Fibroblast of mammary gland (primary cell): ENCODE data around the gene PXN.
A peak's percentile ranks its signal among the peaks of the same experiment; 100 is the strongest.

Source experiments
- DNase-seq: peaks from one replicate; pipeline ENCODE4 v3.0.0-alpha.2; 2010; ENCODE audit warnings: low read depth
- H3K4me3 ChIP-seq: 2 replicates; pipeline ENCODE4 v1.5.1; 2011; ENCODE audit warnings: low read depth, mild to moderate bottlenecking, low read length, moderate library complexity; ENCODE audit not compliant: control insufficient read depth
- TF ChIP-seq, protein P1 (sequence below): conservative IDR thresholded peaks from 2 replicates; pipeline ENCODE4 v1.5.1; 2011; ENCODE audit warnings: low read depth, low read length, inconsistent platforms; ENCODE audit not compliant: control insufficient read depth, insufficient read depth

The PXN gene

DNA sequence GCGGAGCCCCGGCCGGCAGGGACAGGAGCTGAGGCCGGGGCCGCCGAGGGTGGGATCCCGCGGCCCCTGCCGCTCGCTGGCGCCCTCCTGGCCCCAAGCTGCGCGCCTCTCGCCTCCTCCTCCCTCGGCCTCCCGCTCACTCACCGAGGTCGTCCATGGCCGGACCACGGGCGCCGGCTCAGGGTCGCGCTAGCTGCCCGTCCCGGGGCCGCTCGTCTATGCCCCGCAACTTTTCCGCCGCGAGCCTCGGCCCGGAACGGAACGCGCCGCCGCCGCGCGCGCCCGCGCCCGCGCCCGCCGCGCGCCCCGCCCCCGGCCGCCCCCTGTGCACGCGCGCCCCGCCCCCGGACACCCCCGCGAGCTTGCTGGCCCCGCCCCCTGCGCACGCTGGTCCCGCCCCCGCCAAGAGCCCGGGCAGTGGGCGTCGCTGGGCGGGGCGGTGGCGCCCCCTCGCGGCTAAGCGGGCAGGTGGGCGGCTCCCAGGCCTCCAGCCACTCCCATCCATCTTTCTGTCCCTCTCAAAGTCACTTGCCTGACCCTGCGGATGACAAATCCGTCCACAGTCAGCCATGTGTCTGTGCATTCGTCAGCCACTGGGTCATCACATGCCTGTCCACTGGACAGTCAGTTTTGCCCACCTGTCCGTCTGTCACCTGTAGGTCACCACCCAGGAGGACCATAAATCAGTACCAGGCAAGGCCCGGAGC lies at the start of gene PXN:
Gene PXN (minus strand): TSS at position 258 of the 707 bp plus-strand sequence. CDS start 101 bp downstream, at position 157.
- peak; percentile 69 for DNase-seq
- H3K4me3 ChIP-seq = peak within 1 kb of the TSS; percentile 89
- TF ChIP-seq, protein P1, sequence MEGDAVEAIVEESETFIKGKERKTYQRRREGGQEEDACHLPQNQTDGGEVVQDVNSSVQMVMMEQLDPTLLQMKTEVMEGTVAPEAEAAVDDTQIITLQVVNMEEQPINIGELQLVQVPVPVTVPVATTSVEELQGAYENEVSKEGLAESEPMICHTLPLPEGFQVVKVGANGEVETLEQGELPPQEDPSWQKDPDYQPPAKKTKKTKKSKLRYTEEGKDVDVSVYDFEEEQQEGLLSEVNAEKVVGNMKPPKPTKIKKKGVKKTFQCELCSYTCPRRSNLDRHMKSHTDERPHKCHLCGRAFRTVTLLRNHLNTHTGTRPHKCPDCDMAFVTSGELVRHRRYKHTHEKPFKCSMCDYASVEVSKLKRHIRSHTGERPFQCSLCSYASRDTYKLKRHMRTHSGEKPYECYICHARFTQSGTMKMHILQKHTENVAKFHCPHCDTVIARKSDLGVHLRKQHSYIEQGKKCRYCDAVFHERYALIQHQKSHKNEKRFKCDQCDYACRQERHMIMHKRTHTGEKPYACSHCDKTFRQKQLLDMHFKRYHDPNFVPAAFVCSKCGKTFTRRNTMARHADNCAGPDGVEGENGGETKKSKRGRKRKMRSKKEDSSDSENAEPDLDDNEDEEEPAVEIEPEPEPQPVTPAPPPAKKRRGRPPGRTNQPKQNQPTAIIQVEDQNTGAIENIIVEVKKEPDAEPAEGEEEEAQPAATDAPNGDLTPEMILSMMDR = peak; percentile 52

DNA sequence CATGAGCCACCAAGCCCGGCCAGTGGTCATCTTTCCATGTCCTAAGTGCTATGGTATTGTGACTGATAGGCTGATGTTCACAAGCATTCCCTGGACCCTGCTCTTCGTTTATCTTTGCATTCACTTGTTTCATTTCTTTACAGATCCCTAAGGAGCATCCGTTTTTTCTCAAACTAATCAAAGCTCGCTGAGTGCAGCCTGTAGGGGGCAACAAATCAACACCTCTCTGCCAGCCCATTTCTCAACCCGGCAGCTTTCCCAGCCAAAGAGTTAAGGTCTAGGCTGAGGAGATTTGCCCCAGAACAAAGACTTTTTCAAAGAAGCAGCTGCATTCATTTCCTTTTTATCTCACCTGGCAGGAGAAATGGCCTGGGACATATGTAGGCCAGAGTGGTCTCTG lies 48.7 kb upstream of the PXN start:
- TF ChIP-seq, protein P1 = peak; percentile 21
- H3K4me3 ChIP-seq = no peak overlapping the region

DNA sequence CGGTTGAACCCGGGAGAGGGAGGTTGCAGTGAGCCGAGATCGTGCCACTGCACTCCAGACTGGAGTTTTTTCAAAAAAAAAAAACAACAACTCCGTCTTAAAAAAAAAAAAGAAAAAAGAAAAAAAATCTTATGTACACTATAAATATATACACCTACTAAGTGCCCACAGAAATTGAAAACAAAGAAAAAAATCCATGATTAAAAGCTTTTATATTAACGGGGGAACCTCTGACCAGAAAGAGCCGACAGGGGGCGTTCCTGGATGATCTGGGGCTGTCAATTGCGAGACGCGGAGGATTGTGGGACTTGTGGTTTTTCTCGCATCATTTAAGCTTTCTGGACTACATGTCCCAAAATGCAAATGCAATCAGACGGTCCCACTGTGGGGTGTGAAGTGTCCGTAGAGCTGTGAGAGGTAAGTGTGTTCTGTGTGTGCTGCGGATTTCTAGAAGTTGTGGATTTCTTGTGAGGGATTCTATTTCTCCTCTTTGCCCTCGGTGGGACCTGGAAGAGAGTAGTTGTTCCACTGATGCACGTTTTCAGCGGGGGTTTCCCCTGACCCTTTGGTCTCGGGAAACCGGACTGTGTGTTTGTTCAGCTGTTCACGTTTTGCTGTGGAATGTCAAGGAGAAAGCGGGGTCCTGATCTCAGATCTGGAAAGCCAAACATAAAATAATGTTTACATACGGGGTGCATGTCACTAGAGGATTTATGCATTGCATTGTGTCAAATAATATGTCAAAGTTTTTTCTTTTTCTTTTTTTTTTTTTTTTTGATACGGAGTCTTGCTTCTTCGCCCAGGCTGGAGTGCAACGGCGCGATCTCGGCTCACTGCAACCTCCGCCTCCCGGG lies 36.7 kb upstream of the PXN start, which contains the start of gene SIRT4:
Gene SIRT4 (plus strand): TSS at position 360 of the 854 bp plus-strand sequence. CDS start 1,241 bp downstream, outside the sequence.
- H3K4me3 ChIP-seq = peak within 1 kb of the TSS; percentile 87
- TF ChIP-seq, protein P1 = peak; percentile 74
- peak; percentile 94 for DNase-seq

More for the DNA sequence above, 48.7 kb upstream of the PXN start:
- DNase-seq = peak; percentile 6

- DNase-seq = peak; percentile 96
- TF ChIP-seq, protein P1 = no peak
- peak within 1 kb of the TSS; percentile 64 for H3K4me3 ChIP-seq
Observed at GRCh38 chr12:120292661-120293531, 27.4 kb upstream of the PXN start, which contains the start of gene RNU4-1. Gene RNU4-1 (minus strand): TSS chr12:120293237.

DNA sequence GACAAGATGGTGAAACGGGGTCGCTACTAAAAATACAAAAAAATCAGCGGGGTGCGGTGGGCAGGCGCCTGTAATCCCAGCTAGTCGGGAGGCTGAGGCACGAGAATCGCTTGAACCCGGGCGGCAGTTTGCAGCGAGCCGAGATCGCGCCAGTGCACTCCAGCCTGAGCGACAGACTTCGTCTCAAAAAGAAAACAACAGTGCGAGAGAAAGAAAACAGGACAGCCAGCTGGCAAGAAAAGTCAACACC lies 26.8 kb upstream of the PXN start:
- DNase-seq = no peak
- TF ChIP-seq, protein P1 = no peak
- H3K4me3 ChIP-seq = peak overlapping the region; percentile 64
